Measurements from ENCODE around the gene ROGDI.
"Not testable (repeated sequence)": the region's sequence is repeated elsewhere in the genome, so short reads cannot be mapped to it uniquely, and the experiment has no call there.

ROGDI gene

GRCh38 chr16:4795181-4795827 is 7.1 kb downstream of the ROGDI start, which contains the start of gene SMIM22:
Gene SMIM22, plus strand, starts transcription at chr16:4795369. Its CDS starts 366 bp downstream, at chr16:4795735.
- no peak for DNase-seq (ENCODE audit: low read depth in 2 of 2, low spot score in 1 of 2)

- no peak for DNase-seq (ENCODE audit: low read depth in 2 of 2, low spot score in 1 of 2)
Measured at GRCh38 chr16:4792951-4793513, 9.4 kb downstream of the ROGDI start.

GRCh38 chr16:4790871-4791270 is 11.6 kb downstream of the ROGDI start:
- no peak for DNase-seq (ENCODE audit: low read depth in 2 of 2, low spot score in 1 of 2)

- DNase-seq (ENCODE audit: low read depth in 2 of 2, low spot score in 1 of 2), result no peak
Measured at GRCh38 chr16:4790261-4790660, 12.2 kb downstream of the ROGDI start.

GRCh38 chr16:4788910-4789309 is 13.5 kb downstream of the ROGDI start:
- no peak for DNase-seq (ENCODE audit: low read depth in 2 of 2, low spot score in 1 of 2)

GRCh38 chr16:4788489-4788889 is 13.9 kb downstream of the ROGDI start:
- DNase-seq (ENCODE audit: low read depth in 2 of 2, low spot score in 1 of 2), result no peak

- DNase-seq (ENCODE audit: low read depth in 2 of 2, low spot score in 1 of 2), result no peak
Measured at GRCh38 chr16:4787627-4788482, 14.6 kb downstream of the ROGDI start, which contains the start of gene SEPTIN12. Gene SEPTIN12, minus strand, starts transcription at chr16:4788345. Its CDS starts 700 bp downstream, at chr16:4787645.

GRCh38 chr16:4787068-4787467 is 15.4 kb downstream of the ROGDI start:
- DNase-seq (ENCODE audit: low read depth in 2 of 2, low spot score in 1 of 2), result no peak

- no peak for DNase-seq (ENCODE audit: low read depth in 2 of 2, low spot score in 1 of 2)
Measured at GRCh38 chr16:4785758-4786433, 16.5 kb downstream of the ROGDI start.

- DNase-seq (ENCODE audit: low read depth in 2 of 2, low spot score in 1 of 2), result not testable (repeated sequence)
Measured at GRCh38 chr16:4784444-4784987, 17.9 kb downstream of the ROGDI start.

- no peak for DNase-seq (ENCODE audit: low read depth in 2 of 2, low spot score in 1 of 2)
Measured at GRCh38 chr16:4783951-4784336, 18.5 kb downstream of the ROGDI start.

GRCh38 chr16:4783251-4783950 is 19.0 kb downstream of the ROGDI start:
- DNase-seq (ENCODE audit: low read depth in 2 of 2, low spot score in 1 of 2), result no peak

GRCh38 chr16:4780235-4780634 is 22.2 kb downstream of the ROGDI start:
- no peak for DNase-seq (ENCODE audit: low read depth in 2 of 2, low spot score in 1 of 2)

- DNase-seq (ENCODE audit: low read depth in 2 of 2, low spot score in 1 of 2), result no peak
Measured at GRCh38 chr16:4778050-4778392, 24.4 kb downstream of the ROGDI start.

GRCh38 chr16:4777339-4778049 is 24.9 kb downstream of the ROGDI start:
- no peak for DNase-seq (ENCODE audit: low read depth in 2 of 2, low spot score in 1 of 2)

- no peak for DNase-seq (ENCODE audit: low read depth in 2 of 2, low spot score in 1 of 2)
Measured at GRCh38 chr16:4776141-4776705, 26.2 kb downstream of the ROGDI start.

- no peak for DNase-seq (ENCODE audit: low read depth in 2 of 2, low spot score in 1 of 2)
Measured at GRCh38 chr16:4775005-4775404, 27.4 kb downstream of the ROGDI start.

GRCh38 chr16:4772351-4772750 is 30.1 kb downstream of the ROGDI start:
- DNase-seq (ENCODE audit: low read depth in 2 of 2, low spot score in 1 of 2), result no peak

GRCh38 chr16:4771646-4772045 is 30.8 kb downstream of the ROGDI start:
- DNase-seq (ENCODE audit: low read depth in 2 of 2, low spot score in 1 of 2), result no peak

- DNase-seq (ENCODE audit: low read depth in 2 of 2, low spot score in 1 of 2), result no peak
Measured at GRCh38 chr16:4769306-4769638, 33.2 kb downstream of the ROGDI start.

All from stimulated activated CD8-positive, alpha-beta memory T cell treated with anti-CD3 and anti-CD28 coated beads, Interleukin-4, amount 100 ng/mL, for 4 hours (primary cell).